HG02623 (cell line): ENCODE results near the gene ADAM12.
A peak's percentile ranks its signal among the peaks of the same experiment; 100 is the strongest.
"Not testable (repeated sequence)": the region's sequence is repeated elsewhere in the genome, so short reads cannot be mapped to it uniquely, and the experiment has no call there.

Experiments
- ATAC-seq: cut with Tn5 transposase; IDR thresholded peaks from one replicate; pipeline ENCODE4 v1.9.1; 2021; ENCODE audit warnings: moderate library complexity; ENCODE audit not compliant: unreplicated experiment

ADAM12 gene

GRCh38 chr10:125999694-126000093, 388.6 kb downstream of the ADAM12 start:
- ATAC-seq: no peak

GRCh38 chr10:125997586-125997985, 390.7 kb downstream of the ADAM12 start:
- no peak for ATAC-seq

GRCh38 chr10:125995726-125996304, 392.5 kb downstream of the ADAM12 start:
- ATAC-seq: no peak

DNA sequence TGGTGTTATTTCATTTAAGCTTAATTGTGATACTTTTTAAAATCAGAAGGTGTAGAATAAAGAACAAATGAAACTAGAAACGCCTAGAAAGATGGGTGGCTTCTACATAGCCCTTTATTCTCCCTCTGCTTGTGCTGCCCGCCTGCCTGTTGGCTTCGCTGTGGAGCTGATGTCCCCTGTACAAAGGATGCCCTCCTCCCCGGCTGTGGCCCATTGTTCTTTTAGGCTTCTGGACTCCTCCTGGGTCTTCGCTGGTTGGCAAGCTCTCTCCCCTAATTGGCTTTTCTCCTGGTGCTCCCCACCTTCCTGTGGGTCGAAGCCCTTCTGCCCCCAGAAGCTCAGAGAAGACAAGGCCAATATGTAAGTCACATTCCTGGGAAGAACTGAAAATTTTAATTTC, 393.7 kb downstream of the ADAM12 start:
- ATAC-seq: no peak

- no peak for ATAC-seq
Observed at GRCh38 chr10:125992254-125992653, 396.0 kb downstream of the ADAM12 start.

GRCh38 chr10:125991392-125991791, 396.9 kb downstream of the ADAM12 start:
- ATAC-seq: no peak

GRCh38 chr10:125990974-125991373, 397.3 kb downstream of the ADAM12 start:
- ATAC-seq: no peak

GRCh38 chr10:125989791-125990190, 398.5 kb downstream of the ADAM12 start:
- ATAC-seq: no peak

DNA sequence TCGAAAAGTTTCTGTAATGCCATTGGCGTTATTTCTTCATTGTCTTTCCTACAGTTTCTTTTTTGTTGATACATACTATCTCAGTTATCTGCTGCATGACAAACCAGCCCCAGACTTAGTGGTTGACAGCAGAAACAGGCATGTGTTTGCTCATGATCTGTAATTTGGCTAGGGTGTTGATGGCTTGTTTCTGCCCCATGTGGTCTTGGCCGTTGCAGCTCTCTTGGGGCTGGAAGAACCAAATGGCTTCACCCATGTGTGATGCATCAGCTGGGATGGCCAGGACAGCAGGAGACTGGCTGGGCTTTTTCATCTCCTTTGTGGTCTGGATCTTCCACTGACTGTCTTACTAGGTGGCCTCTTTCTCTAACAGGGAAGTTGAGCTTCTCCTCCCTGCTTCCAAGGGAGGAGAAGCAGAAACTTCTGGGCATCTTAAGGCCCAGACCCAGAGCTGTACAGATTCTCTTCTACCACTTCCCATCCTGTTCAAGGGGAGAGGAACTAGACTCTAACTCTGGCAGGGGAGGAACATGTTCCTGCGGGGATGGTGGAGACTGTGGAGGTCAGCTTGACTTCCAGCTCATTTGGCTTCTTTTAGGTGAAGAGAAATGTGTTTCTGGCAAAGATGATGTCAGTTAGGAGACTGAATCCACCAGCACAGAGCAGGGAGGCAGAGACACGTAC, 402.6 kb downstream of the ADAM12 start:
- no peak for ATAC-seq

GRCh38 chr10:125984865-125985495, 403.3 kb downstream of the ADAM12 start:
- no peak for ATAC-seq

GRCh38 chr10:125984346-125984745, 403.9 kb downstream of the ADAM12 start:
- ATAC-seq: no peak

GRCh38 chr10:125983656-125984055, 404.6 kb downstream of the ADAM12 start:
- no peak for ATAC-seq

- ATAC-seq: no peak
Observed at GRCh38 chr10:125983161-125983560, 405.1 kb downstream of the ADAM12 start.

- peak; percentile 61 for ATAC-seq
Observed at GRCh38 chr10:125982260-125982948, 405.9 kb downstream of the ADAM12 start.

DNA sequence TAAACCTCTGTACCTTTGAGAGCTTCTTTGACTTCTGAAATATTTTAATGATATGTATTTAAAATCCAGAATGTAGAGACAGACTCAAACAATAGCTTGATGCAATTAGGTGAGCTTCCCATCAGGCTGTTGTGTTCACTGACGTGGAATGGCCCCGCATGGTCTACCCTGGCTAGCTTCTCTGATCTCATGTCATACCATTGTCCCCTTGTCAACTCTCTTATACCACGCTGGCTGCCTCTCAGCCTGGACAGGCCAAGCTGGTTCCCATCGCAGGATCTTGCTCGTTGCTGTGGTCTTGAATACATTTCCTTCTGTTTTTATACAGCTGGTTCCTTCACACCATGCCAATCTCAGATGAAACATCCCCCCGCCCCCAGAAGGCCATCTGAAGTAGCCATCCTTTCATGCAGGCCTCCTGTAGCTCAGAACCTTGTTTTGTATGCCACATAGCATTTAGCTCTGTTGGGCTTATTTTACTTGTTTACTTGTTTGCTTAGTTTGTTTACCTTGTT, 407.7 kb downstream of the ADAM12 start:
- ATAC-seq: no peak

DNA sequence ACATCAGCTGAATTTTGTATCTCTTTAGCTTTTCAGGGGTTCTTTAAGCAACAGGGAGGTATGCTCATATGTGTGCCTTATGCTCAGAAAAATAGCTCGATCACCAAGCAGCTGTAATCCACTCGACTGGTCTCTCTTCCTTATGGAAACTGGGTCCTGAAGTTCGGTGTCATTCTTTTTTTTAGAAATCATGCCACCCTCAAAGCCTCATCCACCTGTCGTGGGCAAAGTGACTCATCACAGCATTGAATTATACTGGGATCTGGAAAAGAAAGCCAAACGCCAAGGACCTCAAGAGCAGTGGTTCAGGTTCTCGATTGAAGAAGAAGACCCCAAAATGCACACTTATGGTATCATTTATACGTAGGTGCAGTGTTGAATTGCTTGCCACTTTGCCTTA, 408.3 kb downstream of the ADAM12 start:
- ATAC-seq: no peak

- ATAC-seq: no peak
Observed at GRCh38 chr10:125976960-125977605, 411.2 kb downstream of the ADAM12 start.

- not testable (repeated sequence) for ATAC-seq
Observed at GRCh38 chr10:125970077-125970630, 418.1 kb downstream of the ADAM12 start.

- ATAC-seq: no peak
Observed at GRCh38 chr10:125967533-125967932, 420.7 kb downstream of the ADAM12 start.

DNA sequence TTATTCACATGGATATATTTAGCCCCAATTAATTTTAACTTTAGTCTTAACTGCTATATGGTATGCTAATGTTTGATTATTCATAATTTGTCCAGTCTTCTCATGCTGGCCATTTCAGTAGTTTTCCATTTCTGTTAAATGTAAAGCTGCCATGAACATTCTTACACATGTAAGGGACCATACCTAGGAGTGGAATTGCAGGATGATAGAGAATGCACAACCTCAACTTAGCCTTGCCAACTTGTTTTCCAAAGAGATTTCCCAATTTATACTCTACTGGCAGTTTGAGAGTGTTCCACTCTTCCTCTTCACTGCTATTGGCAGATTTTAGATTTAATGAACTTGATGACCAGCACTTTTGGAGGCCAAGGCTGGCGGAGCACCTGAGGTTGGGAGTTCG, 423.7 kb downstream of the ADAM12 start:
- no peak for ATAC-seq
